HL-60 (cell line): ENCODE data around the gene KRTAP6-3.

Experiments used
- DNase-seq, 2 experiments: peaks; one replicate each; pipeline ENCODE4 v3.0.0-alpha.2; 2010 to 2020; ENCODE audit warnings: low read depth in 1 of 2, low spot score in 1 of 2
- H3K27ac ChIP-seq: fragments of 250-450 bp; sonication (Bioruptor Pico); replicated peaks from 2 replicates; pipeline ENCODE4 v1.5.1; 2020; ENCODE audit warnings: mild to moderate bottlenecking, moderate library complexity
- H3K27me3 ChIP-seq: fragments of 250-450 bp; sonication (Bioruptor Pico); 2 replicates; pipeline ENCODE4 v1.5.1; 2021; ENCODE audit warnings: mild to moderate bottlenecking, moderate library complexity; ENCODE audit not compliant: insufficient read depth, poor library complexity, severe bottlenecking
- H3K4me3 ChIP-seq: replicated peaks from 2 replicates; pipeline ENCODE4 v1.5.1; 2011; ENCODE audit warnings: mild to moderate bottlenecking, control low read depth, low read length; ENCODE audit not compliant: insufficient read depth
- CTCF ChIP-seq: IDR thresholded peaks from one replicate; pipeline ENCODE4 v1.5.1; 2011; ENCODE audit warnings: low read length, control low read depth, inconsistent platforms; ENCODE audit not compliant: insufficient read depth
- GABPA ChIP-seq: IDR thresholded peaks from 2 replicates; pipeline ENCODE4 v1.6.1; 2012; ENCODE audit warnings: low read depth
- POLR2AphosphoS5 ChIP-seq: IDR thresholded peaks from 2 replicates; pipeline ENCODE4 v1.6.1; 2012; ENCODE audit warnings: low read depth
- REST ChIP-seq: IDR thresholded peaks from 2 replicates; pipeline ENCODE4 v1.6.1; 2012; ENCODE audit warnings: low read depth; ENCODE audit not compliant: insufficient replicate concordance
- SPI1 ChIP-seq: IDR thresholded peaks from 2 replicates; pipeline ENCODE4 v1.6.1; 2012; ENCODE audit warnings: low read depth, mild to moderate bottlenecking, borderline replicate concordance

The KRTAP6-3 gene

GRCh38 chr21:30638686-30639085, 46.4 kb downstream of the KRTAP6-3 start:
- H3K27ac ChIP-seq = no peak overlapping the region
- no peaks in the 10 kb centered on the region for H3K27me3 ChIP-seq
- no peak for DNase-seq
- H3K4me3 ChIP-seq = no peak overlapping the region
- TF ChIP-seq REST (no peak), GABPA (no peak), CTCF (no peak), SPI1 (no peak), POLR2AphosphoS5 (no peak)

- Histone ChIP-seq H3K27me3 (no peaks in the 10 kb centered on the region), H3K4me3 (no peak within 1 kb of the TSS), H3K27ac (no peak within 1 kb of the TSS)
- TF ChIP-seq GABPA (no peak), SPI1 (no peak), POLR2AphosphoS5 (no peak)
- no peak for DNase-seq
These were observed 50.3 kb downstream of the KRTAP6-3 start, which contains the start of gene KRTAP20-3 for GRCh38 chr21:30642564-30642963. KRTAP20-3 (plus strand) TSS chr21:30642864.
